Measurements from ENCODE around the gene DTNB.

GRCh38 chr2:25386971-25387875 lies 286.2 kb downstream of the DTNB start:
- TF ChIP-seq CTCF (tag by site-specific recombination; IDR thresholded peaks at IDR 0.05), result no peak
- no peak for TF ChIP-seq ZNF311 (tag by site-specific recombination; IDR thresholded peaks at IDR 0.05; ENCODE audit: borderline replicate concordance)
- no peak for TF ChIP-seq ZNF248 (tag by site-specific recombination; IDR thresholded peaks at IDR 0.05)
- TF ChIP-seq ZNF23 (tag by site-specific recombination; IDR thresholded peaks at IDR 0.05; ENCODE audit: borderline replicate concordance), result no peak
- TF ChIP-seq ZBTB21 (tag by site-specific recombination; IDR thresholded peaks at IDR 0.05), result no peak
- no peak for TF ChIP-seq ZNF324 (tag by site-specific recombination; IDR thresholded peaks at IDR 0.05)
- TF ChIP-seq ZNF660 (tag by site-specific recombination; IDR thresholded peaks at IDR 0.05), result no peak
- TF ChIP-seq PRDM1 (tag by site-specific recombination; IDR thresholded peaks at IDR 0.05), result no peak
- TF ChIP-seq ZNF274 (IDR thresholded peaks at IDR 0.05; ENCODE audit: low read length), result no peak
- TF ChIP-seq ZNF274 (tag by site-specific recombination; IDR thresholded peaks at IDR 0.05; ENCODE audit: borderline replicate concordance), result no peak
